Measurements from ENCODE around the gene PLXDC1. TPM values are rescaled to one million over a fixed set of nuclear protein-coding genes. Genes with fewer than 3 reads are reported as not detected.
"Not testable (repeated sequence)": the region's sequence is repeated elsewhere in the genome, so short reads cannot be mapped to it uniquely, and the experiment has no call there.

Gene PLXDC1
- total RNA-seq, 6 donors from 2014 or later: 3.8 to 47.1 (median 10.5) TPM

- Histone ChIP-seq H3K27me3 (no peaks in the 10 kb centered on the region), H3K4me3 (no peak overlapping the region), H3K9me3 (no peaks in the 10 kb centered on the region), H3K4me1 (no peaks in the 10 kb centered on the region), H3K27ac (no peak overlapping the region), H3K36me3 (no peaks in the 10 kb centered on the region)
- DNase-seq (no peak), ATAC-seq (ENCODE audit: low FRiP score in 2 of 2) (no peak)
- no peak for TF ChIP-seq POLR2AphosphoS5 (IDR thresholded peaks at IDR 0.05)
- TF ChIP-seq EP300 (IDR thresholded peaks at IDR 0.05): no peak
- TF ChIP-seq POLR2A (IDR thresholded peaks at IDR 0.05): no peak
- TF ChIP-seq CTCF (IDR thresholded peaks at IDR 0.05): no peak
- 82 to 92% methylated on average over 6 of the region's 6 CpGs for WGBS, 2 donors
These were observed 16.6 kb downstream of the PLXDC1 start for GRCh38 chr17:39134878-39135277.

- Histone ChIP-seq H3K4me1 (no peaks in the 10 kb centered on the region), H3K9me3 (no peaks in the 10 kb centered on the region), H3K4me3 (no peak overlapping the region), H3K27me3 (no peaks in the 10 kb centered on the region), H3K36me3 (no peaks in the 10 kb centered on the region), H3K27ac (no peak overlapping the region)
- TF ChIP-seq CTCF (IDR thresholded peaks at IDR 0.05) (no peak), EP300 (IDR thresholded peaks at IDR 0.05) (no peak), POLR2AphosphoS5 (IDR thresholded peaks at IDR 0.05) (no peak)
- no peak for DNase-seq
- peak in 1 of 2 donors; percentile 79 for ATAC-seq (ENCODE audit: low FRiP score in 2 of 2)
- 89 to 97% methylated on average over 5 to 7 of the region's 7 CpGs for WGBS, 2 donors
These were observed 19.2 kb downstream of the PLXDC1 start for GRCh38 chr17:39132192-39132610.

- Histone ChIP-seq H3K9me3 (no peaks in the 10 kb centered on the region), H3K4me1 (no peaks in the 10 kb centered on the region), H3K27me3 (no peaks in the 10 kb centered on the region), H3K36me3 (no peaks in the 10 kb centered on the region), H3K4me3 (no peak overlapping the region), H3K27ac (no peak overlapping the region)
- ATAC-seq (ENCODE audit: low FRiP score in 2 of 2) (no peak), DNase-seq (no peak)
- TF ChIP-seq CTCF (IDR thresholded peaks at IDR 0.05) (no peak), POLR2A (IDR thresholded peaks at IDR 0.05) (no peak), POLR2AphosphoS5 (IDR thresholded peaks at IDR 0.05) (no peak), EP300 (IDR thresholded peaks at IDR 0.05) (no peak)
- 69 to 79% methylated on average over 4 to 6 of the region's 6 CpGs for WGBS, 2 donors
These were observed 19.8 kb downstream of the PLXDC1 start for GRCh38 chr17:39131616-39132015.

- Histone ChIP-seq H3K4me3 (no peak overlapping the region), H3K36me3 (no peaks in the 10 kb centered on the region), H3K27me3 (no peaks in the 10 kb centered on the region), H3K4me1 (no peaks in the 10 kb centered on the region), H3K27ac (no peak overlapping the region), H3K9me3 (no peaks in the 10 kb centered on the region)
- ATAC-seq (ENCODE audit: low FRiP score in 2 of 2) (no peak), DNase-seq (no peak)
- TF ChIP-seq EP300 (IDR thresholded peaks at IDR 0.05) (no peak), POLR2A (IDR thresholded peaks at IDR 0.05) (no peak), POLR2AphosphoS5 (IDR thresholded peaks at IDR 0.05) (no peak), CTCF (IDR thresholded peaks at IDR 0.05) (no peak)
- WGBS, 2 donors: 89 to 94% methylated on average over 3 of the region's 3 CpGs
These were observed 21.2 kb downstream of the PLXDC1 start for GRCh38 chr17:39130205-39130604.

- not testable (repeated sequence) for H3K4me1 ChIP-seq; H3K4me3 ChIP-seq; H3K27ac ChIP-seq; ATAC-seq (ENCODE audit: low FRiP score in 2 of 2); H3K27me3 ChIP-seq; DNase-seq; H3K9me3 ChIP-seq; H3K36me3 ChIP-seq
- 78 to 85% methylated on average over 6 of the region's 6 CpGs for WGBS, 2 donors
These were observed 21.9 kb downstream of the PLXDC1 start for GRCh38 chr17:39129544-39129943.
